ENCODE measurements around the gene MCAT. TPM values are rescaled to one million over a fixed set of nuclear protein-coding genes. Genes with fewer than 3 reads are reported as not detected.

The MCAT gene, protein sequence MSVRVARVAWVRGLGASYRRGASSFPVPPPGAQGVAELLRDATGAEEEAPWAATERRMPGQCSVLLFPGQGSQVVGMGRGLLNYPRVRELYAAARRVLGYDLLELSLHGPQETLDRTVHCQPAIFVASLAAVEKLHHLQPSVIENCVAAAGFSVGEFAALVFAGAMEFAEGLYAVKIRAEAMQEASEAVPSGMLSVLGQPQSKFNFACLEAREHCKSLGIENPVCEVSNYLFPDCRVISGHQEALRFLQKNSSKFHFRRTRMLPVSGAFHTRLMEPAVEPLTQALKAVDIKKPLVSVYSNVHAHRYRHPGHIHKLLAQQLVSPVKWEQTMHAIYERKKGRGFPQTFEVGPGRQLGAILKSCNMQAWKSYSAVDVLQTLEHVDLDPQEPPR
- total RNA-seq: 22.8 TPM

DNA sequence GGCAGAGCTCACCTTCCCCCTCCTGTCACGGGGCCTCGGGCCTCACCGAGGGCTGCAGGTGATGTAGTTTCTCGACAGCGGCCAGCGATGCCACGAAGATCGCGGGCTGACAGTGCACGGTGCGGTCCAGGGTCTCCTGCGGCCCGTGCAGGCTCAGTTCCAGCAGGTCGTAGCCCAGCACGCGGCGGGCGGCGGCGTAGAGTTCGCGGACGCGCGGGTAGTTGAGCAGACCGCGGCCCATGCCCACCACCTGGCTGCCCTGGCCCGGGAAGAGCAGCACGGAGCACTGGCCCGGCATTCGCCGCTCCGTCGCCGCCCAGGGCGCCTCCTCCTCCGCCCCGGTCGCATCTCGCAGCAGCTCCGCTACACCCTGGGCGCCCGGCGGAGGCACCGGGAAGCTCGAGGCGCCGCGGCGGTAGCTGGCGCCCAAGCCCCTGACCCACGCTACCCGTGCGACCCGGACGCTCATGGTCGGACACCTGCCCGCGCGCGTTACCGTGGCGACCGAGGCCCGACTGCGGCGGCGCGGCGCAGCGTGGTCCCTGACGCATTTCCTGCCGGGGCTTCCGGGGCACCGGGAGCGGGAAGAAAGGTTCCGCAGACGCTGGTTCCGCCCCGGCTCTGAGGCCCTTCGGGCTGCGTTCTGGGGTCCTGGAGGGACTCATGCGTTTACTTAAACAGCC lies at the start of gene MCAT:
Gene MCAT (minus strand): TSS at position 519 of the 683 bp plus-strand sequence. CDS start 50 bp downstream, at position 469.
- DNase-seq (ENCODE audit: extremely low spot score in 2 of 2): no peak
- TF ChIP-seq, protein P1, sequence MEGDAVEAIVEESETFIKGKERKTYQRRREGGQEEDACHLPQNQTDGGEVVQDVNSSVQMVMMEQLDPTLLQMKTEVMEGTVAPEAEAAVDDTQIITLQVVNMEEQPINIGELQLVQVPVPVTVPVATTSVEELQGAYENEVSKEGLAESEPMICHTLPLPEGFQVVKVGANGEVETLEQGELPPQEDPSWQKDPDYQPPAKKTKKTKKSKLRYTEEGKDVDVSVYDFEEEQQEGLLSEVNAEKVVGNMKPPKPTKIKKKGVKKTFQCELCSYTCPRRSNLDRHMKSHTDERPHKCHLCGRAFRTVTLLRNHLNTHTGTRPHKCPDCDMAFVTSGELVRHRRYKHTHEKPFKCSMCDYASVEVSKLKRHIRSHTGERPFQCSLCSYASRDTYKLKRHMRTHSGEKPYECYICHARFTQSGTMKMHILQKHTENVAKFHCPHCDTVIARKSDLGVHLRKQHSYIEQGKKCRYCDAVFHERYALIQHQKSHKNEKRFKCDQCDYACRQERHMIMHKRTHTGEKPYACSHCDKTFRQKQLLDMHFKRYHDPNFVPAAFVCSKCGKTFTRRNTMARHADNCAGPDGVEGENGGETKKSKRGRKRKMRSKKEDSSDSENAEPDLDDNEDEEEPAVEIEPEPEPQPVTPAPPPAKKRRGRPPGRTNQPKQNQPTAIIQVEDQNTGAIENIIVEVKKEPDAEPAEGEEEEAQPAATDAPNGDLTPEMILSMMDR (IDR thresholded peaks at IDR 0.05): no peak
- TF ChIP-seq POLR2A (IDR thresholded peaks at IDR 0.05) (peak in 1 of 2 donors; percentile 33), POLR2AphosphoS5 (IDR thresholded peaks at IDR 0.05; ENCODE audit: insufficient read depth in 1 of 2, low read depth in 1 of 2) (peak; percentile 78 to 87)
- H3K4me1 ChIP-seq: peaks cover 22% of the 10 kb centered on the region
- H3K27me3 ChIP-seq: no peaks in the 10 kb centered on the region
- H3K36me3 ChIP-seq: peaks cover 0 to 23% of the 10 kb centered on the region in 2 donors
- intact Hi-C loops (cut with DNase I): no loop called here
- no peaks in the 10 kb centered on the region for H3K9me3 ChIP-seq
- peak within 1 kb of the TSS; percentile 96 to 98 for H3K4me3 ChIP-seq
- H3K27ac ChIP-seq: peak within 1 kb of the TSS; percentile 70

DNA sequence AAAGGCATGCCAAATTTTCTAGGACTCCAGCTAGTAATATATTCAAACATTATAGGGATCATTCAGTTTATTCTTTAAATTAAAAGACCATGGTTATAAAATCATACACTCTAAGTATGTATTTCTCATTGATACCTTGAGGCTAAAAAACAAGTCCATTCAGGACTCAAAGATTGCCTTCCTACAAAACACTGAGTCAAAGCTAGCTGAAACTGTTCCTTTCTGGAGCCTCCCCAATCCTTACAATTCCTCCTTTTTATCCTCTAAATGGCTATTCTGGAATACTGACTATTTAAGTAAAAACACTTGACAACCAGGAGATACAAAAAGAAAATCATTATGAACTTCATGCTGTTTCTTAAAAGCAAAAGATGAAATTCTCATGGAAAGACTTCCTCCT lies 48.6 kb upstream of the MCAT start:
- no peaks in the 10 kb centered on the region for H3K36me3 ChIP-seq
- H3K27ac ChIP-seq: no peak overlapping the region
- DNase-seq (ENCODE audit: extremely low spot score in 2 of 2): no peak
- peaks cover 7% of the 10 kb centered on the region for H3K4me1 ChIP-seq
- no peaks in the 10 kb centered on the region for H3K9me3 ChIP-seq
- no peak overlapping the region for H3K4me3 ChIP-seq
- TF ChIP-seq POLR2A (IDR thresholded peaks at IDR 0.05): no peak
- no peak for TF ChIP-seq POLR2AphosphoS5 (IDR thresholded peaks at IDR 0.05; ENCODE audit: insufficient read depth in 1 of 2, low read depth in 1 of 2)
- TF ChIP-seq, protein P1 (IDR thresholded peaks at IDR 0.05): no peak
- H3K27me3 ChIP-seq: no peaks in the 10 kb centered on the region
- intact Hi-C loops (cut with DNase I): no loop called here

DNA sequence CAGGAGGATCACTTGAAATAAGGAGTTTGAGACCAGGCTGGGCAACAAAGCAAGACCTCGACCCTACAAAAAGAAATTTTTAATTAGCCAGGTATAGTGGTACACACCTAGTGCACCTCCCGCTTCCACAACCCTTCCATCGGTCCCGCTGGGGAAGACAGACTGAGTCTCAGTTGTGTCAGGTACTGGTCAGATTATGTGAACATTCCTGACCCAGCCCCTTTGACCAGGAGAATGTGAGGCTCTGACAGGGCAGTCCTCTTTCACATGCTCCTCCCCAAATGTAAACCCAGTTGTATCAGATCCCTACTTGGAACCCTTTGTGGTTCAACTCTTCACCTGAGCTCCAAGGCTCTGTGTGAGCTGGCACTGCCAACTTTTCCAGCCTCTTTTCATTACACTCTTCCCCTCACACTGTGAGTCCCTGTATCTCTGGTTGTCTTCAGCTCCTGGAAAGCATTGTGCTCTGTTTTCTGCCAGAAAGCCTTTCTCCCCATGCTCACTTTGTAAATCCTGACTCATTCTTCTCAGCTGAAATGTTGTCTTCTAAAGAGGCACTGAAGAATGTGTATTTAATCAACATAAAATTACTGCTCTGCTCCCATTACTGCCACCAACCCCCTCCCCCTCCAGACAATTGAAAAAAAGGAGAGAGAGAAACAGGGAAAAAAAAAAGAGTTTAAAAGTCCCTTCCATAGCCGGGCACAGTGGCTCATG lies 45.8 kb upstream of the MCAT start:
- H3K9me3 ChIP-seq: no peaks in the 10 kb centered on the region
- no peaks in the 10 kb centered on the region for H3K36me3 ChIP-seq
- no peak overlapping the region for H3K4me3 ChIP-seq
- no peaks in the 10 kb centered on the region for H3K27me3 ChIP-seq
- H3K4me1 ChIP-seq: peaks cover 22% of the 10 kb centered on the region
- intact Hi-C loops (cut with DNase I): no loop called here
- H3K27ac ChIP-seq: no peak overlapping the region
- DNase-seq (ENCODE audit: extremely low spot score in 2 of 2): no peak
- no peak for TF ChIP-seq POLR2AphosphoS5 (IDR thresholded peaks at IDR 0.05; ENCODE audit: insufficient read depth in 1 of 2, low read depth in 1 of 2)

DNA sequence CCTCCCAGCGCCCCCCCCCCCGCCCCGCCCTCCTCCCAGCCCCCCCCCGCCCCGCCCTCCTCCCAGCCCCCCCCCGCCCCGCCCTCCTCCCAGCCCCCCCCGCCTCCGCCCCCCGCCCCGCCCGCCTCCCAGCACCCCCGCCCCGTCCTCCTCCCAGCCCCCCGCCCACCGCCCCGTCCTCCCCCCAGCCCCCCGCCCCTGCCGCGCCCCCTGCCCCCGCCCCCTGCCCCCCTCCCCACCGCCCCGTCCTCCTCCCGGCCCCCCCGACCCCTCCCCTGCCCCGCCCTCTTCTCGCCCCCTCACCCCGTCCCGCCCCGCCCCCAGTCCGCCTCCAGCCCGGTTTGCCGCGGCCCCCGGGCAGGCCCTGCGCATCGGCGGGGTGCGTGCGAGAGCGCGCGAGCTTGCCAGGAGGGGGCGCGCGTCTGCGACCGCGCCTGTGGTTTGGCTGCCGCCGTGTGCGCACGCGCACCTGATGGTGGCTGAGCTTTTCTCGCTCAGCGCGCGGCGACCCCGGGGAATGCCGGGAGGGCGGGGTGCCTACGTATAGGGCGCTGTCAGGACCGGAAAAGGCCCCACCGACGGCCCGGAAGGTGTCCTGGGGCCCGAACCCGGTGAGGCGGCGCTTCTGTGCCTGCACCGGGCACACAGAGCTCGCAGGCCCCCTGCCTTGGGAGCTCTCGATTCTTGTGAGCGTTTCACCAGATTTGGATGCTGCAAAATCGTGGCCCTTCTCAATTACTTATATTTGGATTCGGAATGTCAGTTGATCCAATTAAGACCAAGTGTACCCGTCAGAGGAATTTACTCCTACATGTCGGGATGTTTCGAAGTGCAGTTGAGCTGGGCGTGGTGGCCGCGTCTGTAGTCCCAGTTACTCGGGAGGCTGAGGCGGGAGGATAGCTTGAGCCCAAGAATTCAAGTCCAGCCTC lies 44.2 kb upstream of the MCAT start:
- Histone ChIP-seq H3K4me1 (peaks cover 28% of the 10 kb centered on the region), H3K27ac (peak overlapping the region; percentile 89), H3K27me3 (no peaks in the 10 kb centered on the region), H3K36me3 (no peaks in the 10 kb centered on the region), H3K9me3 (no peaks in the 10 kb centered on the region), H3K4me3 (peak overlapping the region; percentile 63 to 82)
- peak in 1 of 2 donors; percentile 96 for DNase-seq (ENCODE audit: extremely low spot score in 2 of 2)
- intact Hi-C loops (cut with DNase I): no loop called here
- TF ChIP-seq POLR2AphosphoS5 (IDR thresholded peaks at IDR 0.05; ENCODE audit: insufficient read depth in 1 of 2, low read depth in 1 of 2) (peak; percentile 81 to 87), POLR2A (IDR thresholded peaks at IDR 0.05) (no peak)
- TF ChIP-seq, protein P1 (IDR thresholded peaks at IDR 0.05): peak; percentile 36 to 65 (median 54)

All from vagina (tissue), 2 donors.